ENCODE results near the gene CCDC78.

GRCh38 chr16:732936-733335 is 6.7 kb upstream of the CCDC78 start:
- TF ChIP-seq CTCF (IDR thresholded peaks at IDR 0.05) (no peak), POLR2A (IDR thresholded peaks at IDR 0.05) (no peak)
